Left ventricle myocardium inferior (tissue), 1 donor: ENCODE data around the gene ZNF226. TPM values are rescaled to one million over a fixed set of nuclear protein-coding genes. Genes with fewer than 3 reads are reported as not detected.

Experiments
- DNase-seq: peaks from one replicate; pipeline ENCODE4 v3.0.0-alpha.2; 2020
- H3K27ac ChIP-seq: fragments of 200-600 bp; replicated peaks from 2 replicates; pipeline ENCODE4 v1.8.0; 2021
- H3K27me3 ChIP-seq: fragments of 200-600 bp; 2 replicates; pipeline ENCODE4 v1.8.0; 2021; ENCODE audit warnings: low read depth
- H3K36me3 ChIP-seq: fragments of 200-600 bp; 2 replicates; pipeline ENCODE4 v1.8.0; 2021
- H3K4me1 ChIP-seq: fragments of 200-600 bp; 2 replicates; pipeline ENCODE4 v1.8.0; 2021
- H3K4me3 ChIP-seq: fragments of 200-600 bp; 2 replicates; pipeline ENCODE4 v1.8.0; 2021; ENCODE audit warnings: mild to moderate bottlenecking, moderate library complexity
- H3K9me3 ChIP-seq: fragments of 200-600 bp; replicated peaks from 2 replicates; pipeline ENCODE4 v1.8.0; 2021
- CTCF ChIP-seq: fragments of 200-600 bp; IDR thresholded peaks from 2 replicates; pipeline ENCODE4 v1.8.0; 2021; ENCODE audit warnings: antibody characterized with exemption, mild to moderate bottlenecking, borderline replicate concordance
- intact Hi-C: fragments of 100-400 bp; cut with micrococcal nuclease; formaldehyde crosslinking; loops from one replicate; pipeline ENCODE4 v1.11.0; 2022
- total RNA-seq: library from RNA; stranded (reverse); fragmentation: NEBNext Ultra II Directional; extraction: Animal tissue kit (Norgen Biotek cat#: 25700); gene quantifications from one replicate; pipeline ENCODE4 v1.2.1, GENCODE V29; 2021
- donor health status: DM: no; HTN: yes; CAD: no; lungs with severe emphysema.

ZNF226 gene
- total RNA-seq, 1 donor from 2014 or later, result 17.8 TPM

GRCh38 chr19:44176590-44176989, 11.7 kb downstream of the ZNF226 start:
- intact Hi-C loops, result no loop called here
- no peak for TF ChIP-seq CTCF
- Histone ChIP-seq H3K36me3 (peaks cover 69% of the 10 kb centered on the region), H3K4me1 (no peaks in the 10 kb centered on the region), H3K27me3 (no peaks in the 10 kb centered on the region), H3K9me3 (peaks cover 100% of the 10 kb centered on the region), H3K27ac (no peak overlapping the region), H3K4me3 (no peak overlapping the region)
- no peak for DNase-seq

- peaks cover 25% of the 10 kb centered on the region for H3K36me3 ChIP-seq
- TF ChIP-seq CTCF, result no peak
- H3K9me3 ChIP-seq, result peaks cover 98% of the 10 kb centered on the region
Observed at GRCh38 chr19:44180968-44181367, 16.1 kb downstream of the ZNF226 start.

GRCh38 chr19:44182145-44182544, 17.2 kb downstream of the ZNF226 start:
- Histone ChIP-seq H3K36me3 (peaks cover 13% of the 10 kb centered on the region), H3K27ac (no peak overlapping the region), H3K9me3 (peaks cover 98% of the 10 kb centered on the region), H3K4me1 (no peaks in the 10 kb centered on the region), H3K27me3 (no peaks in the 10 kb centered on the region), H3K4me3 (no peak overlapping the region)
- TF ChIP-seq CTCF, result no peak
- no peak for DNase-seq
- intact Hi-C loops, result no loop called here

More at GRCh38 chr19:44180968-44181367, 16.1 kb downstream of the ZNF226 start:
- intact Hi-C loops, result no loop called here
- H3K27me3 ChIP-seq, result no peaks in the 10 kb centered on the region
- no peak overlapping the region for H3K4me3 ChIP-seq
- no peak for DNase-seq
- no peaks in the 10 kb centered on the region for H3K4me1 ChIP-seq
- no peak overlapping the region for H3K27ac ChIP-seq

- DNase-seq, result no peak
- TF ChIP-seq CTCF, result no peak
- Histone ChIP-seq H3K9me3 (peaks cover 47% of the 10 kb centered on the region), H3K4me3 (no peak overlapping the region), H3K4me1 (no peaks in the 10 kb centered on the region), H3K27ac (no peak overlapping the region), H3K36me3 (no peaks in the 10 kb centered on the region), H3K27me3 (no peaks in the 10 kb centered on the region)
- intact Hi-C loops, result no loop called here
Observed at GRCh38 chr19:44190020-44190419, 25.1 kb downstream of the ZNF226 start.

- Histone ChIP-seq H3K36me3 (no peaks in the 10 kb centered on the region), H3K9me3 (peaks cover 26% of the 10 kb centered on the region), H3K27ac (no peak overlapping the region), H3K27me3 (no peaks in the 10 kb centered on the region), H3K4me1 (no peaks in the 10 kb centered on the region), H3K4me3 (no peak overlapping the region)
- intact Hi-C loops, result no loop called here
- TF ChIP-seq CTCF, result no peak
- no peak for DNase-seq
Observed at GRCh38 chr19:44192127-44192526, 27.2 kb downstream of the ZNF226 start.

GRCh38 chr19:44196772-44197171, 31.9 kb downstream of the ZNF226 start:
- no peak for DNase-seq
- intact Hi-C loops, result no loop called here
- Histone ChIP-seq H3K36me3 (no peaks in the 10 kb centered on the region), H3K4me1 (no peaks in the 10 kb centered on the region), H3K4me3 (no peak overlapping the region), H3K9me3 (peaks cover 37% of the 10 kb centered on the region), H3K27ac (no peak overlapping the region), H3K27me3 (no peaks in the 10 kb centered on the region)
- TF ChIP-seq CTCF, result no peak
